RWPE2 (cell line): Measurements from ENCODE around the gene SSRP1.

Experiments
- ATAC-seq: fragments of 200-7000 bp; cut with Tn5 transposase; 3 replicates; pipeline ENCODE4 v1.9.1; 2021; ENCODE audit warnings: low read depth
- DNase-seq: peaks from one replicate; pipeline ENCODE4 v3.0.0-alpha.2; 2020; ENCODE audit warnings: low spot score
- H3K27ac ChIP-seq: fragments of 450-650 bp; 2 replicates; pipeline ENCODE4 v1.5.1; 2017; ENCODE audit warnings: mild to moderate bottlenecking; ENCODE audit not compliant: poor library complexity, severe bottlenecking
- H3K27me3 ChIP-seq: fragments of 250-450 bp; sonication (Bioruptor Pico); 2 replicates; pipeline ENCODE4 v1.5.1; 2021; ENCODE audit warnings: mild to moderate bottlenecking, moderate library complexity; ENCODE audit not compliant: insufficient read depth, poor library complexity, severe bottlenecking
- H3K36me3 ChIP-seq: fragments of 250-450 bp; sonication (Bioruptor Pico); 2 replicates; pipeline ENCODE4 v1.5.1; 2020; ENCODE audit warnings: low read depth, mild to moderate bottlenecking, moderate library complexity
- H3K4me1 ChIP-seq: fragments of 250-450 bp; sonication (Bioruptor Pico); 2 replicates; pipeline ENCODE4 v1.5.1; 2021; ENCODE audit warnings: mild to moderate bottlenecking, moderate library complexity; ENCODE audit not compliant: insufficient read depth, poor library complexity, severe bottlenecking
- H3K4me3 ChIP-seq: fragments of 250-450 bp; sonication (Bioruptor Pico); 2 replicates; pipeline ENCODE4 v1.5.1; 2021; ENCODE audit warnings: mild to moderate bottlenecking, moderate library complexity; ENCODE audit not compliant: severe bottlenecking
- H3K9me3 ChIP-seq: fragments of 250-450 bp; sonication (Bioruptor Pico); 2 replicates; pipeline ENCODE4 v1.5.1; 2021; ENCODE audit warnings: mild to moderate bottlenecking, moderate library complexity; ENCODE audit not compliant: severe bottlenecking
- CTCF ChIP-seq: fragments of 450-650 bp; IDR thresholded peaks from one replicate; pipeline ENCODE4 v1.5.1; 2017; ENCODE audit warnings: mild to moderate bottlenecking, moderate library complexity; ENCODE audit not compliant: poor library complexity, severe bottlenecking

SSRP1 gene

GRCh38 chr11:57359896-57360690, 24.4 kb upstream of the SSRP1 start:
- ATAC-seq = no peak
- no peak for TF ChIP-seq CTCF
- Histone ChIP-seq H3K4me3 (no peak overlapping the region), H3K36me3 (no peaks in the 10 kb centered on the region), H3K27ac (no peak overlapping the region), H3K9me3 (no peaks in the 10 kb centered on the region), H3K27me3 (no peaks in the 10 kb centered on the region), H3K4me1 (no peaks in the 10 kb centered on the region)
- DNase-seq = no peak

GRCh38 chr11:57359396-57359795, 23.7 kb upstream of the SSRP1 start:
- ATAC-seq (no peak; the same call in 2 of the 3 replicates), DNase-seq (no peak)
- Histone ChIP-seq H3K4me1 (no peaks in the 10 kb centered on the region), H3K27ac (no peak overlapping the region), H3K36me3 (no peaks in the 10 kb centered on the region), H3K9me3 (no peaks in the 10 kb centered on the region), H3K4me3 (no peak overlapping the region), H3K27me3 (no peaks in the 10 kb centered on the region)
- TF ChIP-seq CTCF = no peak

GRCh38 chr11:57358991-57359390, 23.3 kb upstream of the SSRP1 start:
- H3K36me3 ChIP-seq = no peaks in the 10 kb centered on the region
- no peak overlapping the region for H3K27ac ChIP-seq
- H3K9me3 ChIP-seq = no peaks in the 10 kb centered on the region
- no peak for TF ChIP-seq CTCF
- H3K4me1 ChIP-seq = no peaks in the 10 kb centered on the region
- no peak overlapping the region for H3K4me3 ChIP-seq
- no peak for DNase-seq
- no peak for ATAC-seq
- no peaks in the 10 kb centered on the region for H3K27me3 ChIP-seq

GRCh38 chr11:57358543-57358961, 22.9 kb upstream of the SSRP1 start:
- ATAC-seq = no peak
- H3K4me3 ChIP-seq = no peak overlapping the region
- no peaks in the 10 kb centered on the region for H3K27me3 ChIP-seq
- no peaks in the 10 kb centered on the region for H3K9me3 ChIP-seq
- no peak overlapping the region for H3K27ac ChIP-seq
- no peak for DNase-seq
- TF ChIP-seq CTCF = no peak
- no peaks in the 10 kb centered on the region for H3K36me3 ChIP-seq
- no peaks in the 10 kb centered on the region for H3K4me1 ChIP-seq

- no peaks in the 10 kb centered on the region for H3K36me3 ChIP-seq
- no peak; the same call in 2 of the 3 replicates for ATAC-seq
These were observed 22.2 kb upstream of the SSRP1 start for GRCh38 chr11:57357856-57358255.

More at GRCh38 chr11:57357856-57358255, 22.2 kb upstream of the SSRP1 start:
- no peak for DNase-seq
- no peaks in the 10 kb centered on the region for H3K9me3 ChIP-seq
- H3K27ac ChIP-seq = no peak overlapping the region
- no peak for TF ChIP-seq CTCF
- H3K4me3 ChIP-seq = no peak overlapping the region
- no peaks in the 10 kb centered on the region for H3K4me1 ChIP-seq
- no peaks in the 10 kb centered on the region for H3K27me3 ChIP-seq
